Measurements from ENCODE around the gene NCAM1. TPM values are rescaled to one million over a fixed set of nuclear protein-coding genes. Genes with fewer than 3 reads are reported as not detected.

NCAM1 gene
- total RNA-seq, 4 donors from 2014 or later = 56.3 to 193 (median 70.2) TPM

GRCh38 chr11:113163291-113164030 is 202.2 kb downstream of the NCAM1 start:
- H3K27me3 ChIP-seq = no peaks in the 10 kb centered on the region
- TF ChIP-seq CTCF (IDR thresholded peaks at IDR 0.05) (no peak), EP300 (IDR thresholded peaks at IDR 0.05) (no peak), POLR2A (IDR thresholded peaks at IDR 0.05) (no peak), POLR2AphosphoS5 (IDR thresholded peaks at IDR 0.05) (no peak)
- no peaks in the 10 kb centered on the region for H3K36me3 ChIP-seq
- no peak for ATAC-seq
- peak overlapping the region in 1 of 4 donors; percentile 61 for H3K27ac ChIP-seq
- no peaks in the 10 kb centered on the region for H3K9me3 ChIP-seq
- WGBS, 2 donors (ENCODE audit: low coverage in 1 of 2) = 64 to 92% methylated on average over 6 to 9 of the region's 9 CpGs
- no peak overlapping the region for H3K4me3 ChIP-seq
- H3K4me1 ChIP-seq = peaks cover 0 to 39% (median 28%) of the 10 kb centered on the region in 3 donors

- H3K4me3 ChIP-seq = no peak overlapping the region
- H3K36me3 ChIP-seq = no peaks in the 10 kb centered on the region
- no peaks in the 10 kb centered on the region for H3K9me3 ChIP-seq
- no peak for ATAC-seq
- H3K27me3 ChIP-seq = no peaks in the 10 kb centered on the region
- H3K4me1 ChIP-seq = peaks cover 0 to 24% (median 18%) of the 10 kb centered on the region in 3 donors
- no peak for TF ChIP-seq POLR2AphosphoS5 (IDR thresholded peaks at IDR 0.05)
- TF ChIP-seq POLR2A (IDR thresholded peaks at IDR 0.05) = no peak
- TF ChIP-seq EP300 (IDR thresholded peaks at IDR 0.05) = no peak
- TF ChIP-seq CTCF (IDR thresholded peaks at IDR 0.05) = no peak
- WGBS, 2 donors (ENCODE audit: low coverage in 1 of 2) = 89% methylated on average over 3 of the region's 3 CpGs; no CpG with 5 or more reads in 1 of the 2 donors
- H3K27ac ChIP-seq = no peak overlapping the region
Observed at GRCh38 chr11:113166280-113166679, 205.1 kb downstream of the NCAM1 start.

GRCh38 chr11:113167599-113167998 is 206.4 kb downstream of the NCAM1 start:
- ATAC-seq = no peak
- peaks cover 0 to 10% (median 5%) of the 10 kb centered on the region in 3 donors for H3K4me1 ChIP-seq
- H3K27me3 ChIP-seq = no peaks in the 10 kb centered on the region
- H3K27ac ChIP-seq = no peak overlapping the region
- H3K9me3 ChIP-seq = no peaks in the 10 kb centered on the region
- no peaks in the 10 kb centered on the region for H3K36me3 ChIP-seq
- TF ChIP-seq POLR2A (IDR thresholded peaks at IDR 0.05) (no peak), CTCF (IDR thresholded peaks at IDR 0.05) (no peak), EP300 (IDR thresholded peaks at IDR 0.05) (no peak), POLR2AphosphoS5 (IDR thresholded peaks at IDR 0.05) (no peak)
- H3K4me3 ChIP-seq = no peak overlapping the region
- WGBS, 2 donors (ENCODE audit: low coverage in 1 of 2) = 52 to 84% methylated on average over 3 to 5 of the region's 6 CpGs

- H3K27me3 ChIP-seq = no peaks in the 10 kb centered on the region
- no peaks in the 10 kb centered on the region for H3K4me1 ChIP-seq
- H3K4me3 ChIP-seq = no peak overlapping the region
- no peaks in the 10 kb centered on the region for H3K36me3 ChIP-seq
- no peaks in the 10 kb centered on the region for H3K9me3 ChIP-seq
- WGBS, 2 donors (ENCODE audit: low coverage in 1 of 2) = 62 to 75% methylated on average over 7 to 11 of the region's 13 CpGs
- no peak overlapping the region for H3K27ac ChIP-seq
- no peak for TF ChIP-seq CTCF (IDR thresholded peaks at IDR 0.05)
- TF ChIP-seq POLR2AphosphoS5 (IDR thresholded peaks at IDR 0.05) = no peak
- no peak for TF ChIP-seq EP300 (IDR thresholded peaks at IDR 0.05)
- TF ChIP-seq POLR2A (IDR thresholded peaks at IDR 0.05) = no peak
- ATAC-seq = no peak
Observed at GRCh38 chr11:113168354-113169342, 207.4 kb downstream of the NCAM1 start.
